ENCODE data around the gene SACM1L. TPM values are rescaled to one million over a fixed set of nuclear protein-coding genes. Genes with fewer than 3 reads are reported as not detected.

SACM1L gene
- total RNA-seq, 4 donors from 2014 or later = 43.5 to 64.7 (median 54.3) TPM

DNA sequence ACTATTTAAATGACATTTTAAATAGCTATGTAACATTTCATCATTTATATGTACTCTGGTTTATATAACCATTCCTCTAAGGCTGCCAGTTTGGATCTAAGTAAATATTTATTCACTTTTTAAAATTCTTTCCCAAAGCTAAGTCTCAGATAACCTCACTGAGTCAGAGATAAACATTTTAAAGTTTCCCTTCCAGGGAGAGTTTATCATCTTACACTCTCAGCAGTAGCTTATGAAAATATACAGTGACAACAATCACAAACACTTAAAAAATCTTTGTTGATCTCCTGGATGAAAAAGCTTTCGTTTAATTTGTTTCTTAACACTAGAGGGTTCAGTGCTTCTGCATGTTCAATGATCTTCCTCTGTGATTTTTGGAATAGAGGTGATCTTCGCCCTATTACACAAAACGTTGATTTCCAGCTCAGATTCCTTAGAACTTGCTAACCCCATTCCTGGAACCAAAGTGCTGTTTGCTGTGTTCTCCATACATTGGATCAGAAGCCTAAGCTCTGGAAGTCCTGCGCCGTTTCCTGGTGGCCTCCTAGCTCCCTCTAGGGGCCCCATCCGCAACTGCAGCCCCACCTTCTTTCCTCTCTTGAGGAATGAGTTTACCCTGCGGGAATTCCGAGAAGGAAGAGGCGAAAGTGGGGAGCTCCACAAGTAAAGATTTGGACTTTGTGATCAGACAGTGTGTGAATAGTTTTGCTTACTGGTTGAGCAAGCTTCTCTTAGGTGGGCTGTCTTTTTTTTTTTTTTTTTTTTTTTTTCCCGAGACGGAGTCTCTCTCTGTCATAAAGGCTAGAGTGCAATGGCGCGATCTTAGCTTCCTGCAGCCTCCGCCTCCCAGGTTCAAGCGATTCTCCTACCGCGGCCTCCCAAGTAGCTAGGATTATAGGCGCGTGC is 29.3 kb upstream of the SACM1L start:
- no peak overlapping the region for H3K4me3 ChIP-seq
- H3K9me3 ChIP-seq = no peaks in the 10 kb centered on the region
- H3K27me3 ChIP-seq = no peaks in the 10 kb centered on the region
- no peak overlapping the region for H3K27ac ChIP-seq
- peaks cover 0 to 40% (median 5%) of the 10 kb centered on the region in 4 donors for H3K4me1 ChIP-seq
- no peaks in the 10 kb centered on the region for H3K36me3 ChIP-seq
- 68 to 72% methylated on average over 19 of the region's 19 CpGs for WGBS, 2 donors
- no peak for TF ChIP-seq EP300 (IDR thresholded peaks at IDR 0.05)
- TF ChIP-seq, protein P1, sequence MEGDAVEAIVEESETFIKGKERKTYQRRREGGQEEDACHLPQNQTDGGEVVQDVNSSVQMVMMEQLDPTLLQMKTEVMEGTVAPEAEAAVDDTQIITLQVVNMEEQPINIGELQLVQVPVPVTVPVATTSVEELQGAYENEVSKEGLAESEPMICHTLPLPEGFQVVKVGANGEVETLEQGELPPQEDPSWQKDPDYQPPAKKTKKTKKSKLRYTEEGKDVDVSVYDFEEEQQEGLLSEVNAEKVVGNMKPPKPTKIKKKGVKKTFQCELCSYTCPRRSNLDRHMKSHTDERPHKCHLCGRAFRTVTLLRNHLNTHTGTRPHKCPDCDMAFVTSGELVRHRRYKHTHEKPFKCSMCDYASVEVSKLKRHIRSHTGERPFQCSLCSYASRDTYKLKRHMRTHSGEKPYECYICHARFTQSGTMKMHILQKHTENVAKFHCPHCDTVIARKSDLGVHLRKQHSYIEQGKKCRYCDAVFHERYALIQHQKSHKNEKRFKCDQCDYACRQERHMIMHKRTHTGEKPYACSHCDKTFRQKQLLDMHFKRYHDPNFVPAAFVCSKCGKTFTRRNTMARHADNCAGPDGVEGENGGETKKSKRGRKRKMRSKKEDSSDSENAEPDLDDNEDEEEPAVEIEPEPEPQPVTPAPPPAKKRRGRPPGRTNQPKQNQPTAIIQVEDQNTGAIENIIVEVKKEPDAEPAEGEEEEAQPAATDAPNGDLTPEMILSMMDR (IDR thresholded peaks at IDR 0.05) = peak; percentile 74 to 92 (median 79)
- peak; percentile 51 to 67 for DNase-seq (ENCODE audit: low spot score in 2 of 2)

DNA sequence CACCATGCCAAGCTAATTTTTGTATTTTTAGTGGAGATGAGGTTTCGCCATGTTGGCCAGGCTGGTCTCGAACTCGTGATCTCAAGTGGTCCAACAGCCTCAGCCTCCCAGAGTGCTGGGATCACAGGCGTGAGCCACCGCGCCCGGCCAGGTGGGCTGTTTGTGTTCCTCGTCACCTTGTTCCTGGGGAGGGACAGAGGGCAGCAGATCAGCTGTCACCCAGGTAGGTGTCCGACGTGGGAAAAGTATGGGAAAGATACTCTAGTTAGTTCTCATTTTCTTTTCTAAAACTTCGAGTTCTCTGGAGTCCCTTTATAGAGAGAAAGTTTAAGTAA is 28.7 kb upstream of the SACM1L start:
- TF ChIP-seq POLR2A (IDR thresholded peaks at IDR 0.05) = no peak
- TF ChIP-seq, protein P1 (IDR thresholded peaks at IDR 0.05) = no peak
- TF ChIP-seq EP300 (IDR thresholded peaks at IDR 0.05) = no peak
- H3K9me3 ChIP-seq = no peaks in the 10 kb centered on the region
- no peak overlapping the region for H3K4me3 ChIP-seq
- no peak overlapping the region for H3K27ac ChIP-seq
- H3K4me1 ChIP-seq = peaks cover 0 to 40% (median 5%) of the 10 kb centered on the region in 4 donors
- 94 to 95% methylated on average over 11 of the region's 11 CpGs for WGBS, 2 donors
- no peaks in the 10 kb centered on the region for H3K27me3 ChIP-seq
- H3K36me3 ChIP-seq = no peaks in the 10 kb centered on the region
- DNase-seq (ENCODE audit: low spot score in 2 of 2) = no peak

DNA sequence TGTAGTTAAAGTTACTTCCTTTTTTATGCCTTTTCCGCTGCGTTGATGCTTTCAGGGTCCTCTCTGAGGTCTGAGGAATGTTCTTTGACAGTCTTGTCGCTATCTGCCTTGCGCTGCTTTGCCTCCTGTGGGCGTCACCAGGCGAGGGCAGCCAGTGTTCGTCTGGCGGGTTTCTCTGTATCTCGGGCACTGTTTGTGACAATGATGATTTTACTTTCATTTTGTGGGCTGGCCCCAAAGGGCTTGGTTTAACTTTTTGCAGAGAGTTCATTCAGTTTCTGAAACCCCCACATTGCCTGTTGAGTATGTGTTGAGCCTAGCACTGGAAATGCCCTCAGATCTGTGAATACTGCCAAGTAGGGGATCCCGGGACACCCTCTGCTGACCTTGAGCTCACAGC is 24.6 kb upstream of the SACM1L start:
- H3K9me3 ChIP-seq = no peaks in the 10 kb centered on the region
- 26 to 34% methylated on average over 10 of the region's 10 CpGs for WGBS, 2 donors
- H3K36me3 ChIP-seq = peaks cover 0 to 24% (median 0%) of the 10 kb centered on the region in 3 donors
- peak overlapping the region; percentile 4 to 43 (median 26) for H3K4me3 ChIP-seq
- H3K27ac ChIP-seq = peak overlapping the region in 3 of 4 donors; percentile 2 to 76 (median 48)
- TF ChIP-seq POLR2A (IDR thresholded peaks at IDR 0.05) = no peak
- TF ChIP-seq, protein P1 (IDR thresholded peaks at IDR 0.05) = no peak
- TF ChIP-seq EP300 (IDR thresholded peaks at IDR 0.05) = no peak
- H3K27me3 ChIP-seq = no peaks in the 10 kb centered on the region
- no peak for DNase-seq (ENCODE audit: low spot score in 2 of 2)
- H3K4me1 ChIP-seq = peaks cover 0 to 56% (median 22%) of the 10 kb centered on the region in 4 donors

DNA sequence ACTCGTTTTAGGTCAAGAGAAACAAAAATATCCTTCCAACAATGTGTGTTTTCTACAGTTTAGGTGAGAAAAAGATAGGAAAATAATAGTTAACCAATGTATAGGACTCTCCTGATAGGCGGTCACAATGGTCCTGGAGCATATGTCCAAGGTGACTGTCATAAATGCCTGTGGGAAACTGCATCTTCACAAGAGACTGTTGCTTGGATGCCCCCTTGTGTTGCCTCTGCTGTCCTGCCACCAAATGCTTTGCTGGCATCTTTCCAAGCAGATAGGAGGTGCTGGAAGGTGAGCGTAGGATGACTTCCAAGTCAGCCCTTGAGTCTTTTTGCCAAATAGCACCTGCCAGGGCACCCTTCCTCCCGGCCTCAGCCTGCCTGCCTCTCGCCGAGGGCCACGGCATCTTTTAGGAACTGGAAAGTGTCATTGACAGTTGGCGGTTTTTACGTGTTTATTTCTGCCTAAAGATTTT is 24.1 kb upstream of the SACM1L start:
- TF ChIP-seq EP300 (IDR thresholded peaks at IDR 0.05) (peak in 1 of 2 donors; percentile 19), POLR2A (IDR thresholded peaks at IDR 0.05) (no peak)
- TF ChIP-seq, protein P1 (IDR thresholded peaks at IDR 0.05) = peak; percentile 41 to 57 (median 45)
- Histone ChIP-seq H3K36me3 (peaks cover 0 to 24% (median 0%) of the 10 kb centered on the region in 3 donors), H3K9me3 (no peaks in the 10 kb centered on the region), H3K4me1 (peaks cover 0 to 55% (median 22%) of the 10 kb centered on the region in 4 donors), H3K4me3 (peak overlapping the region in 3 of 4 donors; percentile 22 to 43 (median 31)), H3K27ac (peak overlapping the region in 3 of 4 donors; percentile 2 to 76 (median 48)), H3K27me3 (no peaks in the 10 kb centered on the region)
- 74 to 80% methylated on average over 9 of the region's 9 CpGs for WGBS, 2 donors
- peak in 1 of 2 donors; percentile 59 for DNase-seq (ENCODE audit: low spot score in 2 of 2)

Measured in tibial nerve (tissue), 4 donors.